Sciatic nerve (tissue), 2 donors: Measurements from ENCODE around the gene LYRM4. TPM values are rescaled to one million over a fixed set of nuclear protein-coding genes. Genes with fewer than 3 reads are reported as not detected.
"Not testable (repeated sequence)": the region's sequence is repeated elsewhere in the genome, so short reads cannot be mapped to it uniquely, and the experiment has no call there.

Experiments used
- ATAC-seq: fragments of 200-7000 bp; cut with Tn5 transposase; one replicate; pipeline ENCODE4 v1.9.1; 2020; ENCODE audit warnings: mild to moderate bottlenecking, moderate library complexity
- DNase-seq: peaks from one replicate; pipeline ENCODE4 v3.0.0-alpha.2; 2020; ENCODE audit warnings: low spot score
- intact Hi-C: fragments of 100-400 bp; cut with DNase I; formaldehyde crosslinking; loops from one replicate; pipeline ENCODE4 v1.14.2; 2022
- microRNA-seq: library from miRNA; unstranded; fragments of <30 nt; microRNA quantifications from one replicate; pipeline ENCODE4 v1.2.0, GENCODE V29; 2020
- total RNA-seq: library from RNA; stranded (reverse); fragmentation: NEBNext Ultra II Directional; extraction: Animal tissue kit (Norgen Biotek cat#: 25700); gene quantifications from one replicate; pipeline ENCODE4 v1.2.1, GENCODE V29; 2021
- donor health status: DM: no; HTN: no; CAD: no.
- donor health status: DM: no; HTN: no; CAD: no.

The LYRM4 gene
- total RNA-seq, 1 donor from 2014 or later, result 21.7 TPM

DNA sequence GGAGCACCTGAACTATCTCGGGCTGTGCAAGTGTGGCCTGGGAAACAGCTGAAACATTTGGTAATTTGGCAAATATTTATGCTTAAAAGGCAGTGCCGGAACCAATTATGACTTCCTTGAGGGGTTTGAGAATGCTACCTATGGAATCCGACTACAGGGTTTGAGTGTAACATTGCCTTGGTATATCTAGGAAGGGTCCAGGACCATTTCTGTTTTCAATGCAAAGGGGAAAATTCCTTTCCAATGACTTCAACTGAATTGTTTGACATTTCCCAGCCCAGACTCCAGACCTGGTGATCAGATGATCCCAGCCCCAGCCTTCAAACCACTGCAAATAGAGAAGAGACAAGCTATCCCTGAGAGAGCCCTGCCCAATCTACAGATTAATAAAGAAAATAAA is 180.2 kb downstream of the LYRM4 start:
- intact Hi-C loops, result no loop called here
- ATAC-seq, result no peak
- no peak for DNase-seq

DNA sequence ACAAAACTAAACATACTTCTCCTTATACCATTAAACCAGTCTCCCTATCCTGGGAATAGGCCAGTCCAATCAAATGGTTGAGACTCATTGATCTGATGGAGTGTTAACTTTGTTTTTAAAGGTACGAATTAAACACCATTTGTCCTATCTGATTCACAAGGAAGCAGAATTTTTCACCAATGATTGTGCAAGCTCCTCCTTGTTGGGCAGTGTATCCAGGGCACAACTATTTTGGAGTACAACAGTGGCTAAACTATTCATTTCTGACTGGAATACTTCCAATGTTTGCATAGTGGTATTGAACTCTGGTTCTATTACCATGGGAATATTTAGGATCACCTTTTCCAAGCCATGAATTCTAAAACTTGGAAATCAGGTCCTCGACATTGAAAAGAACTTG is 181.1 kb downstream of the LYRM4 start:
- no peak for ATAC-seq
- no peak for DNase-seq
- intact Hi-C loops, result no loop called here

DNA sequence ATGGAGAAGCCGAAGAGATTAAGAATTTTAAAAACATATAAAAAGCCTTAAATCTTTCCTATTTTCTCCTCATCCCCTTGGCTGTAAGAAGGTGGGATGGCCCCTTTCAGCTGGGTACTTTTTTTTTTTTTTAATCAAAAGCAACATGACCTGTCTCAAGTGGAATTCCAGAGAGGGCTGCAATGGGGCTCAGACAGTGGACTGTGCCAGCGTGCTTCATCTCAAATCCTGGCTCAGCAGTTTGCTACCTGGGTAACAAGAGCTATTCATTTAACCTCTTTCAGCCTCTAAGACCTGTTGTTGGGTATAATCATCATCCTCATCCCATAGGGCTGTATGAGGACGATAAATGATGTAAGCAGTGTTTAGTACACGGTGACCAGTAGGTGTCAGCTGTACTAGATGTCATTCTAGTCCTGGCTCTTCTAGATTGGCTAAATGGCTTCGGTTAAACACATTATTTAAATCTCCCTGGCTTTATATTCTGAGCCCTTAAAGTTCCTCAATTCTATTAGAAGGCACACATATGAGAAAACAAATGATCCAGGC is 182.6 kb downstream of the LYRM4 start:
- DNase-seq, result no peak
- intact Hi-C loops, result no loop called here
- ATAC-seq, result no peak

DNA sequence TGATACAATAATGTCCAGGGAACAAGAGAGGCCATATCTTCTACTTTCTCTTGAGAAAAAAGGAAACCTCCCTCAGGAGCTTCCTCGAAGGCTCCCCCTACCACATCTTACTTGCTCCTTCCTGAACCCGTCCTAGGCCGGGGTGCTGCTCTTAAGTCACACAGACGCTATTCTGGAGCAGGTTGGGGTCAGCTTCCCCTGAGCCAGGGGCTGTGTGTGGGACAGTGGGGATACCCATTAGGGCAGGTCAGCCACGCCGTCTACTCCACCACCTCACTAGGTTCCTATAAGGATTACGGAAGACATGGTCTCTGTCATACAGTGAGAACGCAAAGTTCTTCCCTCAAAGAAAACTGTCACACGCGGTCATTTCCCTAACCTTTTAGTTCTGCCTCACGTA is 183.8 kb downstream of the LYRM4 start:
- DNase-seq, result no peak
- ATAC-seq, result no peak
- intact Hi-C loops, result no loop called here

DNA sequence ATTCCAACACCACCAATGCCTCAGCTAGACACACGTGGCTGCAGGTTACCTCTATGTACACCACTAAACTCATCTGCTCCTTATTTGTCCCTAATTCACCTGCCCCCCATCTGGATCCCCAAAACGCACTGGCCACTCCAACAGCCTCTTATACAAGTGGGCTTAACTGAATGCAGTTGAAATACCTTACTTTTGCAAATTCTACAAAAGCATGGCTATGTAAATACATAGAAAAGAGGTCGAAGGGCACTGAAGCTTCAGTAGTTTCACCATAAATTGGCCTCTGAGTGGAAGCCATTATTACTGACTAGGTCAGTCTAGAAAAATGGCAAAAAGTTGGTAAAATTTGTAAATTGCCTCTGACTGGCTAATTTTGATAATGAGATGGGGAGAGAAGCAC is 186.8 kb downstream of the LYRM4 start:
- intact Hi-C loops, result no loop called here
- no peak for ATAC-seq
- DNase-seq, result no peak

DNA sequence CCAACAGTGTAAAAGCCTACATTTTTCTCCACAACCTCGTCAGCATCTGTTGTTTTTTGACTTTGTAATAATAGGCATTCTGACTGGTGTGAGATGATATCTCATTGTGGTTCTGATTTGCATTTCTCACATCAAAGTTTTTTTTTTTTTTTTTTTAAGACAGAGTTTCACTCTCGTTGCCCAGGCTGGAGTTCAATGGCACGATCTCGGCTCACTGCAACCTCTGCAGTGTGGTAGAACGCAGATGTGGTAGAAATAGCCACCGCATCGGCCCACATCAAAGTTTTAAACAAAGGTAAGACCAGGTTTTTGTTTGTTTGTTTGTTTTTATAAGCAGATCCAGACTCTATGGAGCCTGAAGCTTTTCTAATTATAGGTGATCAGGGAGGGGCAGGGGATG is 188.3 kb downstream of the LYRM4 start:
- DNase-seq (no peak), ATAC-seq (no peak)
- intact Hi-C loops, result no loop called here

DNA sequence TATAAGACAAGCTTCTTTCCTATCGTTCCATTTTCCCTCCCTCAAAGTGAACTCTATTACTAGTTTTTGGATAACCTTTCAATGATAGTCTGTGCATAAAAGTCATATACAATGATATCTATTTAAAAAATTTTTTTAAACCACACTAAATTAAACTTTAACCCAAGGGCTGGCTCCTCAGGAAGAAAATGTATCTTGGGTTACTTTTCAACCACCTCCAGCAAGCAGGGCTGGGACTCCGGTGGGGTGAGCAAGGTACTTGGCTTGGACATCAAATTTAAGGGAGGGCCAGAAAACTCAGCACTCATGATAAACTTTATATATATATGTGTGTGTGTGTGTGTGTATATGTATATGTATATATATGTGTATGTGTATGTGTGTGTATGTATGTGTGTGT is 189.5 kb downstream of the LYRM4 start:
- ATAC-seq (no peak), DNase-seq (no peak)
- intact Hi-C loops, result no loop called here

DNA sequence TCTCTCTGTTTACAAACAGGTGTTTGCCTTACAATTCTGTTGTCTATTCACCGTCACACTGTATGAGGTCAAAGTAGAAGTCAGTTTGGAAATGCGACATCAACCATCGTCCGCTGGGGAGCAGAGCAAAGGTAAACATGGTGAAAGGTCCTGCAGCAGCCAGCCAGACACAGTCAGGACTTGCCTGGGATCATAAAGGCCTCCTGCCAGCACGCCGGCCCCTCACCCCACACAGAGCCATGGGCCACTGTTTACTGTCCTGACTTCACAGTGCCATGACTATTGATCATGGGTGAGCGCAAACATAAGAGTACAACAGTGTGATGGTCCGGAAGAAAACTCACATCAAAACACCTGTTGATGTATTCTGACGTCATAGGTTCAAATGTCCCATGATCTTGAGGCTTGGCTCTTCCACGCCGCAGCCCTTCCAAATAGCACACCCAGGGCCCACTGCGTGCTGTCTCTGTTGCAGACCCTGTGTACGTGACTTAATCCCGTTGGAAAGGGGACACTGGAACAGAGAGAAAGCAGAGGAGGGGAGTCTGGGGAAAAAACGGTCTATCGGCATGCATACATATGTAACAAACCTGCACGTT is 192.5 kb downstream of the LYRM4 start:
- no peak for ATAC-seq
- DNase-seq, result no peak
- intact Hi-C loops, result no loop called here

DNA sequence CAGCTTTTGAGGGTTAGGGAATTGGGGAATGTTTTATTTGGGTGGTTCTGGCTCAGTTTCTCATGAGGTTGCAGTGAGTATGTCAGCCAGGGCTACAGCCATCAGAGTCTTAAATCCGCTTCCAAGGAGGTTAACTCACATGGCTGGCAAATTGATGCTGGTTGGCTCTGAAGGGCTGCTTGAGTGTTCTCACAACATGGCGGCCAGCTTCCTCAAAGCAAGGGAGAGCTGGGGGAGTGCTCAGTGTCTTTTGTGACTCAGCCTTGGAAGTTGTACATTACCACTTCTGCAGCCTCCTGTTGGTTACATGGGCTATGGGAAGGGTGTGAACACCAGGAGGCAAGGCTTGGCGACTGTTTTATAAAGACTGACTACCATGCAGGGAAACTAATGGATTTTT is 193.4 kb downstream of the LYRM4 start:
- intact Hi-C loops, result no loop called here
- DNase-seq, result no peak
- ATAC-seq, result no peak

DNA sequence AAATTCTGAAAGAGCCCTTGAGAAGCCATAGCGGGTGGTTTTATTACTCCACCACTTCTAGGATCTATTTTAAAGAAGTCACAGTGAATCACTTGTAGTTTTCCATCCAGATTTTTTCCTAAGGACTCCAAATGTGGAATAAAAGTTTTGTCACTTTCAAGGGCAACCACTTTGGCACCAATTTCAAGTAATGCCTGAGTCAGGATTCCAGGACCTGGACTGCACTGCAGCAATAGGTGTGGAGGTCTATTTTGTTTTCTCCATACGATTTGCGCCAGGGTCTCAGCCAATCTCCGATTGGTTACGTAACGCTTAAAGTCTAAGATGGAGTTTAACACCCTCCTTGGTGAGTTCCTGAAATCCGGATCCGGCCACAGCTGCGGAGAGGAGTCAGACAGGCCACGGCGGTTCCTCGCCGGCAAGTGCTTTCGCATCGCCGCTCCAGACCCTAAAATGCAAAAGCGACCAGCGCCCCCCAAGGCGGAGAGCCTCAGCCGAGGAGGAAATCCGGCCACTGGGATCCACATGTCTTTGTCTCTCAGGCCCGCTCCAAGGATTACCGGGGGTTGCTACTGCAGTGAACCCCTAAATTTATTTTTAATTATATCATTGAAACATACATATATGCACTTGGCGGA is 194.2 kb downstream of the LYRM4 start:
- intact Hi-C loops, result no loop called here
- no peak for ATAC-seq
- no peak for DNase-seq

DNA sequence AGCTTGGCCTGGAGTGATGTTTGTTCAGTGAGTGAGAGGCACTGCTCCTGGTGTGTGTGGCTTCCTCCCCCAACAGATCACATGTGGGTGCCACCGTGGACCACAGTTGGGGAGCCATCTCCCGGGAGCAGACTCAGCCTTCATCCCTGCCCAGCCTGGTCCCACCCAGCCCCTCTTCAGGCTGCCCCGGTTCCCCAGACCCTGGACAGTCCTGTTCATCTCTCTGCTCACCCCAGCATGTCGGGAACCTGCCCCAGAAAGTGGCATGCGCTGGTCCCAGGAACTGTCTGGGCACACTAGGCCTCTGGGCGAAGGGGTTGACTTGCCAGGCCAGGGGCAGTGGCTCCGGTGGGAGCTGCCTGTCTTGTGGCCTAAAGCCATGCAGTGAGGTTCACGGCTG is 197.1 kb downstream of the LYRM4 start:
- ATAC-seq, result no peak
- no peak for DNase-seq
- intact Hi-C loops, result no loop called here

DNA sequence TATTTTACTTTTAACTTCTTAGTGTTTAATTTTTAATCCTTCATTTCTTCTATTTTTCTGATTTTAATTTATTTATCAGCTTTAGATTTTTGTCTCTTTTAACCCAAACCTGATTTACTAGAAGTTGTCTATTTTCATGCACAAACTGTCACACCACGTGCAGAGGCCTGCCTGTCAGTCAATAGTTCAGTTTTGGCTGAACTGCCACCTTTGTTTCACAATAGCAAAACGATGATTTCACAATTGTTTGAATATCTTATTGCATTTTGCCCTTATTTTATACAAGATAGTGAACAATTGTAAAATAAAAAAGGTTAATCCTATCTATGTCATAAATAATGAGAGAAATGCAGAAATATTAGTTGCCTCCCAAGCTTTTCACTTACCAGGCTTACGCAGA is 199.6 kb downstream of the LYRM4 start:
- DNase-seq (no peak), ATAC-seq (no peak)
- intact Hi-C loops, result no loop called here

DNA sequence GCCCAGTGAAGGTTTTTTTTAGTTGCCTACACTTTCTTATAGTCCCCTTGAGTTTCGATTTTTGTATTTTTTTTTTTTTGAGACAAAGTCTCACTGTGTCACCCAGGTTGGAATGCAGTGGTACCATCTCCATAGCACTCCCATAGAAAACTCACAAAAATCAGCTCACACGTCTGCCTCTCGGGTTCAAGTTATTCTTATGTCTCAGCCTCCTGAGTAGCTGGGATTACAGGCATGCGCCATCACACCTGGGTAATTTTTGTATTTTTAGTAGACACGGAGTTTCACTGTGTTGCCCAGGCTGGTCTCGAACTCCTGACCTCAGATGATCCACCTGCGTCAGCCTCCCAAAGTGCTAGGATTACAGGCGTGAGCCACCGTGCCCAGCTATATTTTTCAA is 200.3 kb downstream of the LYRM4 start:
- DNase-seq, ATAC-seq, intact Hi-C loops: not testable (repeated sequence)

DNA sequence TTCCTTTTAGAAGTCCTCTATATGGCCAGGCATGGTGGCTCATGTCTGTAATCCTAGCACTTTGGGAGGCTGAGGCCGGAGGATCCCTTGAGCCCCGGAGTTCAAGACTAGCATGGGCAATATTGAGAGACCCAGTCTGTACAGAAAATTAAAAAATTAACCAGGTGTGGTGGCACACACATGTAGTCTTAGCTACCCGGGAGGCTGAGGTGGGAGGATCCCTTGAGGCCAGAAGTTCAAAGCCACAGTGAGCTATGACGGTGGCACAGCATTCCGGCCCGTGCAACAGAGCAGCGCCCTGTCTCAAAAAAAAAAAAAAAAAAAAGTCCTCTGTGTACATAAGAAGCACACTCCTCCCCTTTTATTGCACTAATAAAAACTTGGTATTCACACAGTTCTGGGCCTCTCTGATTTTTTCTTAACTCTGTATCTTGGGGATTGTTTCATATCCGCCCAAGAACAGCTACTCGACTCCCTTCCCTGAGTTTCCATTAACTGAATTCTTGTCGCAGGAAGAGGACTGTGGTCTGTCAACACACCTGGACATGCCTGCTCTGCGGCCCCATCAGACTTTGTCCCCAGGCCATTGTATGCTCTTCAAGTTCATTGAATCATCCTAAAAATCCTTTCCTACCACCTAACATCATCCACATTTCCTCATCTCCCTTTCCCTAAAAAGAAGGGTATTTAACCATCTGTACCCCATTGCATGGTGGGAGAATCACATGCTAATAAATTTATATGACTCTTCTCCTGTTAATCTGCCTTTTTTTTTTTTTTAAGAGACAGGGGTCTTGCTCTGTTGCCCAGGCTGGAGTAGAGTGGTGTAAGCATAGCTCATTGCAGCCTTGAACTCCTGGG is 201.5 kb downstream of the LYRM4 start:
- intact Hi-C loops, result no loop called here
- DNase-seq (no peak), ATAC-seq (no peak)

Small RNA genes lying within 50 kb of the gene (microRNA-seq; reads per million reads assigned to microRNA genes)
- gene MIR3691, result not detected

Other genes starting within 250 kb of the LYRM4 start
- gene PPP1R3G, start 175.6 kb downstream of the LYRM4 start, total RNA-seq, result 1.7 TPM
- gene FARS2, start 563 bp upstream of the LYRM4 start, total RNA-seq, result 17.8 TPM